HepG2 (cell line): Measurements from ENCODE around the gene JTB. TPM values are rescaled to one million over a fixed set of nuclear protein-coding genes. Genes with fewer than 3 reads are reported as not detected.

Experiments used
- CENPX ChIP-seq: sonication (generic); formaldehyde crosslinking; IDR thresholded peaks from 2 replicates; pipeline ENCODE4 v1.9.0; 2021; ENCODE audit warnings: mild to moderate bottlenecking, missing genetic modification reagents, moderate library complexity
- CREM ChIP-seq, 2 experiments: sonication (generic) in 1 of 2; formaldehyde crosslinking in 1 of 2; IDR thresholded peaks; 2 replicates each; pipeline versions ENCODE4 v1.4.0 to v1.6.1; 2016 to 2020; ENCODE audit warnings: antibody characterized with exemption in 1 of 2, mild to moderate bottlenecking in 1 of 2, missing genetic modification reagents in 1 of 2
- FOSL1 ChIP-seq: sonication (generic); formaldehyde crosslinking; IDR thresholded peaks from 2 replicates; pipeline ENCODE4 v1.9.0; 2021; ENCODE audit warnings: missing genetic modification reagents, borderline replicate concordance
- KDM4B ChIP-seq: sonication (generic); formaldehyde crosslinking; IDR thresholded peaks from 2 replicates; pipeline ENCODE4 v1.4.0; 2020; ENCODE audit warnings: missing genetic modification reagents
- NONO ChIP-seq, 2 experiments: fragments of 450-650 bp in 1 of 2; sonication (generic) in 1 of 2; formaldehyde crosslinking in 1 of 2; IDR thresholded peaks in 1 of 2; conservative IDR thresholded peaks in 1 of 2; 2 replicates each; pipeline versions ENCODE4 v1.6.1 to v1.8.0; 2017 to 2022; ENCODE audit warnings: mild to moderate bottlenecking in 1 of 2, missing genetic modification reagents in 1 of 2, moderate library complexity in 1 of 2
- PAF1 ChIP-seq: IDR thresholded peaks from 2 replicates; pipeline ENCODE4 v1.6.1; 2016; ENCODE audit warnings: missing genetic modification reagents, missing compliant biosample characterization
- RBAK ChIP-seq: sonication (generic); formaldehyde crosslinking; IDR thresholded peaks from 2 replicates; pipeline ENCODE4 v1.5.1; 2020; ENCODE audit warnings: mild to moderate bottlenecking, missing genetic modification reagents
- SNAI1 ChIP-seq: sonication (generic); formaldehyde crosslinking; IDR thresholded peaks from 2 replicates; pipeline ENCODE4 v1.5.0; 2020; ENCODE audit warnings: mild to moderate bottlenecking, missing genetic modification reagents, borderline replicate concordance
- ZNF260 ChIP-seq: sonication (generic); formaldehyde crosslinking; IDR thresholded peaks from 2 replicates; pipeline ENCODE4 v1.4.0; 2020; ENCODE audit warnings: missing genetic modification reagents, low read depth, mild to moderate bottlenecking, borderline replicate concordance
- ZNF552 ChIP-seq: sonication (generic); formaldehyde crosslinking; IDR thresholded peaks from 2 replicates; pipeline ENCODE4 v1.9.0; 2022; ENCODE audit warnings: missing genetic modification reagents, mild to moderate bottlenecking, borderline replicate concordance
- ZNF629 ChIP-seq: sonication (generic); formaldehyde crosslinking; conservative IDR thresholded peaks from 2 replicates; pipeline ENCODE4 v1.5.0; 2020; ENCODE audit warnings: missing genetic modification reagents
- ZNF790 ChIP-seq: sonication (generic); formaldehyde crosslinking; IDR thresholded peaks from 2 replicates; pipeline ENCODE4 v1.8.0; 2022; ENCODE audit warnings: missing genetic modification reagents, mild to moderate bottlenecking, borderline replicate concordance
- polyA plus RNA-seq, 8 experiments: library from polyadenylated mRNA; depleted of rRNA in 3 of 8; stranded (reverse) in 7 of 8; unstranded in 1 of 8; fragments of >200 nt; fragmentation: Illumina TruSeq in 4 of 8; extraction: Trizol in 4 of 8; gene quantifications; 2 replicates each; pipeline versions ENCODE4 v1.2.1 to v1.2.3, GENCODE V29; 2011 to 2016; ENCODE audit warnings: low read depth in 4 of 8, missing spikeins in 1 of 8, mixed read lengths in 1 of 8; ENCODE audit not compliant: insufficient read depth in 1 of 8
- total RNA-seq, 5 experiments: library from RNA; depleted of rRNA; stranded (reverse); fragments of >200 nt; fragmentation: Illumina TruSeq; extraction: Trizol; gene quantifications; 2 replicates each; pipeline ENCODE4 v1.2.3, GENCODE V29; 2016; ENCODE audit warnings: low read depth in 1 of 5
- TF ChIP-seq, protein P1 (sequence below): sonication (generic); formaldehyde crosslinking; conservative IDR thresholded peaks from 2 replicates; pipeline ENCODE4 v1.5.0; 2020; ENCODE audit warnings: missing genetic modification reagents
- TF ChIP-seq, protein P2 (sequence below), 2 experiments: fragments of 450-650 bp in 1 of 2; sonication (generic) in 1 of 2; formaldehyde crosslinking in 1 of 2; IDR thresholded peaks; 2 replicates each; pipeline versions ENCODE4 v1.6.1 to v1.8.0; 2016 to 2022; ENCODE audit warnings: antibody characterized with exemption in 1 of 2, mild to moderate bottlenecking in 1 of 2, missing genetic modification reagents in 1 of 2
- TF ChIP-seq, protein P3 (sequence below): sonication (generic); formaldehyde crosslinking; IDR thresholded peaks from 2 replicates; pipeline ENCODE4 v1.4.0; 2020; ENCODE audit warnings: mild to moderate bottlenecking, low read depth, missing genetic modification reagents

Gene JTB
- total and polyA plus RNA-seq, 2 of the 13 experiments (the other 11 are each of a cell fraction or from before 2014, with no cell fraction given) = 96.7 to 99.2 TPM

DNA sequence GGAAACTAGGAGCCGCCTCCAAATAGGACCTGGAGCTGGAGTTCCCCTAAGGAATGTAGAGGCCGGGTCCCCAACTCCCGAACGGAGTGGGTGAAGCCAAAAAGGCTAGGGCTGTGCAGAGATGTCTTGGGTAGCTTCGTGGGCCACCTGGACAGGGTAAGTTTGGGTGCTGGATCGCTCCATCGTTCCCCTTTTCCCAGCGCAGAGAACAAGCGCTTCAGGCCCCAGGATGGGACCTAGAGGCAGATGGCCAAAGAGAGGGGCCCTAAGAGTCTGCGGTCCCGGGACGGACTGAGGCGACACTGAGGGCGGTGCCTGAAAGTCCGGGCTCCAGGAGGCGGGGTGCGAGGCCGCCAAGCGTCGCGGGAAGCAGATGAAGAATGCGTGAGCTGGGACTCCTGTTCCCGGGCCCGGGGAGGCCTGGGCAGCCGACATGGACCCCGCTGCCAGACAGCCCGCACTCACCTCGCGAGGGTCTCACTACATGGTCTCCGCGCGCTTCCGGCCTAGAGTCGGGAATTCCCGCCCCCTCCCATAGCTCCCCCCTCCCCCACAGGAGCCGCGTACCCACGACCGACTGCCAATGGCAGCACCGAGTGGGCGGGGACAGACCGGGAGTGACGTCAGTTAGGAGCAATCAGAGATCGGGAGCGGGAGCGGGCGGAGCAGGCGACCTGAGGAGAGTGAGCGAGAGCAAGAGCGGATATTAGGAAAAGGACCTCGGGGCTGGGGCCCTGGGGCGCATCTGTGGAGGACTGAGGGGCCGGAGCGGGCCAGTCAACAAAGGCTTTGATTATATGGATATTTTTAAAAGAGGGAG lies 14.2 kb downstream of the JTB start, which contains the start of gene SLC39A1 (continued):
- TF ChIP-seq SNAI1 (CRISPR knock-in tag) (no peak), ZNF629 (no peak), FOSL1 (no peak), PAF1 (CRISPR knock-in tag) (no peak), ZNF552 (CRISPR knock-in tag) (no peak), NONO (IDR thresholded peaks at IDR 0.05) (no peak), NONO (CRISPR knock-in tag; conservative IDR thresholded peaks at IDR 0.05) (peak; percentile 55), ZNF790 (CRISPR knock-in tag) (0 out of 2 replicates have a peak, but pooled peaks have one; percentile 31), RBAK (CRISPR knock-in tag) (no peak), CREM (IDR thresholded peaks at IDR 0.05) (peak; percentile 83), CREM (CRISPR knock-in tag; IDR thresholded peaks at IDR 0.05) (no peak), CENPX (CRISPR knock-in tag) (no peak), ZNF260 (CRISPR knock-in tag) (no peak), KDM4B (CRISPR knock-in tag) (no peak)
- TF ChIP-seq, protein P1, sequence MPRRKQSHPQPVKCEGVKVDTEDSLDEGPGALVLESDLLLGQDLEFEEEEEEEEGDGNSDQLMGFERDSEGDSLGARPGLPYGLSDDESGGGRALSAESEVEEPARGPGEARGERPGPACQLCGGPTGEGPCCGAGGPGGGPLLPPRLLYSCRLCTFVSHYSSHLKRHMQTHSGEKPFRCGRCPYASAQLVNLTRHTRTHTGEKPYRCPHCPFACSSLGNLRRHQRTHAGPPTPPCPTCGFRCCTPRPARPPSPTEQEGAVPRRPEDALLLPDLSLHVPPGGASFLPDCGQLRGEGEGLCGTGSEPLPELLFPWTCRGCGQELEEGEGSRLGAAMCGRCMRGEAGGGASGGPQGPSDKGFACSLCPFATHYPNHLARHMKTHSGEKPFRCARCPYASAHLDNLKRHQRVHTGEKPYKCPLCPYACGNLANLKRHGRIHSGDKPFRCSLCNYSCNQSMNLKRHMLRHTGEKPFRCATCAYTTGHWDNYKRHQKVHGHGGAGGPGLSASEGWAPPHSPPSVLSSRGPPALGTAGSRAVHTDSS (CRISPR knock-in tag) = no peak
- TF ChIP-seq, protein P2, sequence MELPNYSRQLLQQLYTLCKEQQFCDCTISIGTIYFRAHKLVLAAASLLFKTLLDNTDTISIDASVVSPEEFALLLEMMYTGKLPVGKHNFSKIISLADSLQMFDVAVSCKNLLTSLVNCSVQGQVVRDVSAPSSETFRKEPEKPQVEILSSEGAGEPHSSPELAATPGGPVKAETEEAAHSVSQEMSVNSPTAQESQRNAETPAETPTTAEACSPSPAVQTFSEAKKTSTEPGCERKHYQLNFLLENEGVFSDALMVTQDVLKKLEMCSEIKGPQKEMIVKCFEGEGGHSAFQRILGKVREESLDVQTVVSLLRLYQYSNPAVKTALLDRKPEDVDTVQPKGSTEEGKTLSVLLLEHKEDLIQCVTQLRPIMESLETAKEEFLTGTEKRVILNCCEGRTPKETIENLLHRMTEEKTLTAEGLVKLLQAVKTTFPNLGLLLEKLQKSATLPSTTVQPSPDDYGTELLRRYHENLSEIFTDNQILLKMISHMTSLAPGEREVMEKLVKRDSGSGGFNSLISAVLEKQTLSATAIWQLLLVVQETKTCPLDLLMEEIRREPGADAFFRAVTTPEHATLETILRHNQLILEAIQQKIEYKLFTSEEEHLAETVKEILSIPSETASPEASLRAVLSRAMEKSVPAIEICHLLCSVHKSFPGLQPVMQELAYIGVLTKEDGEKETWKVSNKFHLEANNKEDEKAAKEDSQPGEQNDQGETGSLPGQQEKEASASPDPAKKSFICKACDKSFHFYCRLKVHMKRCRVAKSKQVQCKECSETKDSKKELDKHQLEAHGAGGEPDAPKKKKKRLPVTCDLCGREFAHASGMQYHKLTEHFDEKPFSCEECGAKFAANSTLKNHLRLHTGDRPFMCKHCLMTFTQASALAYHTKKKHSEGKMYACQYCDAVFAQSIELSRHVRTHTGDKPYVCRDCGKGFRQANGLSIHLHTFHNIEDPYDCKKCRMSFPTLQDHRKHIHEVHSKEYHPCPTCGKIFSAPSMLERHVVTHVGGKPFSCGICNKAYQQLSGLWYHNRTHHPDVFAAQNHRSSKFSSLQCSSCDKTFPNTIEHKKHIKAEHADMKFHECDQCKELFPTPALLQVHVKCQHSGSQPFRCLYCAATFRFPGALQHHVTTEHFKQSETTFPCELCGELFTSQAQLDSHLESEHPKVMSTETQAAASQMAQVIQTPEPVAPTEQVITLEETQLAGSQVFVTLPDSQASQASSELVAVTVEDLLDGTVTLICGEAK (IDR thresholded peaks at IDR 0.05) = no peak
- TF ChIP-seq, protein P2 (CRISPR knock-in tag; IDR thresholded peaks at IDR 0.05) = 0 out of 2 replicates have a peak, but pooled peaks have one; percentile 22
- TF ChIP-seq, protein P3, sequence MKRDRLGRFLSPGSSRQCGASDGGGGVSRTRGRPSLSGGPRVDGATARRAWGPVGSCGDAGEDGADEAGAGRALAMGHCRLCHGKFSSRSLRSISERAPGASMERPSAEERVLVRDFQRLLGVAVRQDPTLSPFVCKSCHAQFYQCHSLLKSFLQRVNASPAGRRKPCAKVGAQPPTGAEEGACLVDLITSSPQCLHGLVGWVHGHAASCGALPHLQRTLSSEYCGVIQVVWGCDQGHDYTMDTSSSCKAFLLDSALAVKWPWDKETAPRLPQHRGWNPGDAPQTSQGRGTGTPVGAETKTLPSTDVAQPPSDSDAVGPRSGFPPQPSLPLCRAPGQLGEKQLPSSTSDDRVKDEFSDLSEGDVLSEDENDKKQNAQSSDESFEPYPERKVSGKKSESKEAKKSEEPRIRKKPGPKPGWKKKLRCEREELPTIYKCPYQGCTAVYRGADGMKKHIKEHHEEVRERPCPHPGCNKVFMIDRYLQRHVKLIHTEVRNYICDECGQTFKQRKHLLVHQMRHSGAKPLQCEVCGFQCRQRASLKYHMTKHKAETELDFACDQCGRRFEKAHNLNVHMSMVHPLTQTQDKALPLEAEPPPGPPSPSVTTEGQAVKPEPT (CRISPR knock-in tag) = no peak
